Measurements from ENCODE around the gene SPDYC.
A peak's percentile ranks its signal among the peaks of the same experiment; 100 is the strongest.

DNA sequence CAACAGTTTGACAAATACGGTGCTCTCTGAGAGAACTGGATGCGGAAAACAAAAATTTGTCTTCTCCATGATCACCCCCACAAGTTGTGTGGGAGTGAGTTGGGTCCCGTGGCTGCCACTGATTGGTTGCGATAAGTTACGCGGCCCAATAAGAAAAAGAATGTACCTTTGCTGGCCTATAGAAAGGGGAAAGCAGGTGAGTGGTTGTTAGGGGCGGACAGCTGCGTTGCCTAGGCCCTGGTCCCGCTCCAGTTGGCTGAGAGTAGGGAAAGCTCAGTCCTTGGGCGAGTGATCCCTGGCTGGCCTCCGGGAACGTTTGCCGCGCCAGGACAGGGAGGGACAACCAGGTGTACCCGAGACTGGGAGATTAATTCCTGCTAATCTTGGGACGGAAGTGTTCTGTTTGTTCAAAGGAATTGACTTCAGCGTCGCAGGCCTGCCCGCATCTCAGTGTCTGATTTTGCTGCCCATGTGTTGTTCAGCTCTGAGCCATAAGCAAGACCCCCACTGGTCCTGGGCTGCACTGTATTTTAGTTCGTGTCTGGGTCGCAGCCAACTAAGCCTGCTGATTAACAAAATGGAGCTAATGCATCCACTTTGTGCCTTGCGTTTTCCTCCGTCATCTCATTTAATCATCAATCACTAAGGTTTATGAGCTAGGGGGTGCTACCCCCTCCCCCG is 34.9 kb upstream of the SPDYC start:
- TF ChIP-seq POLR2AphosphoS5 (IDR thresholded peaks at IDR 0.05; ENCODE audit: low read depth, low read length), result peak; percentile 97
- TF ChIP-seq, protein P1, sequence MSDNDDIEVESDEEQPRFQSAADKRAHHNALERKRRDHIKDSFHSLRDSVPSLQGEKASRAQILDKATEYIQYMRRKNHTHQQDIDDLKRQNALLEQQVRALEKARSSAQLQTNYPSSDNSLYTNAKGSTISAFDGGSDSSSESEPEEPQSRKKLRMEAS (IDR thresholded peaks at IDR 0.05), result no peak
- no peak for TF ChIP-seq CTCF (IDR thresholded peaks at IDR 0.05 in 2 of 3, conservative IDR thresholded peaks at IDR 0.05 in 1 of 3; ENCODE audit: borderline replicate concordance in 1 of 3, insufficient read depth in 1 of 3, low read depth in 2 of 3, low read length in 2 of 3)
- peak; percentile 83 for TF ChIP-seq POLR2A (IDR thresholded peaks at IDR 0.05; ENCODE audit: borderline replicate concordance, extremely low read depth, insufficient read depth, insufficient read length)
- no peak for TF ChIP-seq EZH2 (IDR thresholded peaks at IDR 0.05)
- TF ChIP-seq JUND (IDR thresholded peaks at IDR 0.05), result no peak
- TF ChIP-seq ZNF274 (IDR thresholded peaks at IDR 0.05; ENCODE audit: low read depth, low read length), result no peak
- TF ChIP-seq TCF7L2 (IDR thresholded peaks at IDR 0.05; ENCODE audit: borderline replicate concordance, extremely low read depth, insufficient read depth, insufficient read length), result no peak

Data from HCT116 (cell line).